GM19240 (cell line): Measurements from ENCODE around the gene CLDN14.
"Not testable (repeated sequence)": the region's sequence is repeated elsewhere in the genome, so short reads cannot be mapped to it uniquely, and the experiment has no call there.

Experiments
- DNase-seq: peaks from one replicate; pipeline ENCODE4 v3.0.0; 2011; ENCODE audit warnings: low spot score; ENCODE audit not compliant: insufficient read length

CLDN14 gene

DNA sequence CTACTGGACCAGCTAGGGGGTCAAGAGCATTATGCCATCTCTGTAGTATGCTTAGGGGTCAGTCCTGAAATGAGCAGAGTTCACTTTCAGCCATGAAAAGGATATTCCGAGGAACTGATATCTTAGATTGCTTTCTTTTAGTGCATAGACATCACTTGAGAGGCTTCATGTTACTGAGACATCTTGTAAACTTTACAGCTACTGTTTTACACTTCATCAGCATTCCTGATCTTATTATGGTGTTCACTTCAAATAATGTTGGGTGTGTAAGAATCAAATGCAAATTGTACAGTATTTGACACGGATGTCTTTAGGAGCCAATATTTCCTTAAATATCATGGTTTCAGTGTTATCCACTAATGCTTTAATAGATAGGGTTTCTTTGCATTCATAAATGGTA lies 22.4 kb upstream of the CLDN14 start:
- DNase-seq = no peak

DNA sequence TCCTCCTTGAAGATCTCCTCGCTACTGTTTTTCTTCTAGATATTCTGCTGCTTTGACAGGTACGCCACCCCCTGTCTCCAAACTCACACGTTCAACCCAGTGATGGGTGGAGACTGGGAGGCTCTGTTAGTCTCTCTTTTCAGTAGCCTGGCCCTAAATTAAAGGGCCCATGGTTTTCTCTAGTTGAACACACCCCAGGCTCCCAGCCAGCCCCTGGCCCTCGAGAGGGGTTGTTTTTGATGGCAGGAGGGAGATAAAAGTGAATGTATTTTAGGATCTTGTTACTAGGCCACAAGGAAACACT lies 21.6 kb upstream of the CLDN14 start:
- DNase-seq = no peak

DNA sequence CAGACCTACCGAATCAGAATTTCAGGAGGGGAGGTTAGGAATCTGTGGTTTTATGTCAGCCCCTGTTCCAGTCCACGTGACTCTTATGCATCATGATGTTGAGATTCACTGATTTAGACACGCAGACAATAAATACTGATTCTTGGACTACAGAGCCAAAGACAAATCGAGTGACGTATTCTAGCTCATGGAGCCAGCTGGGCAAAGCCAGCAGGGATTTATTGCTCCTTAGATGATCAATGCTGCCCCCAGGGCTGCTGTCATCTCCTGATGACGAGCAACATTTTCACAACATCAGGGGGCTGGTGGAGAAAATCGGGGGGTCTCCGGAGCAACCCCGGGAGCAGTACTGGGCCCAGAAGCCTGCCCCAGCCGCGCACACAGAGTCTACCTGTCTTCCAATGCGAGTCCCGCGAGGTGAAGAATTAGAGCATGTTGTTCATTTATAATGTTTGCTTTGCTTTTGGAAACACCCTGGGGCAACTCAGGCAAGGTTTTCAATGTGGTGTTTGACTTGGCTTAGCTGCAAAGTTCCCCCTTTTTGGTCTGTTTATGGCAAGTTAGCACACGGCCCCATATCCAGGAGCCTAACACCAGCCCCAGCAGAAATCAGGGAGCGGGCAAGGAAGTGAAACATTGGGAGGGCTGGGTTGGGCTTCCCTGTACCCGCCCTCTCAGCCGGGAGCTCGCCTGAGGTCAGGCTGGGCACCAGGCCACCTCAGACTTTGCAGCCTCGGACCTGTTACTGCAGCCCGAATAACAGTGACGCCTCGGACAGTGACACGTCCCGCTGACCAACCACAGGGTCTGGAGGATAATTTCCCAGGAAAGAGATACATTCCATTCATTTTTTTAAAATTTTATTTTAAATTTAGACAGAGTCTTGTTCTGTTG lies 19.9 kb upstream of the CLDN14 start:
- DNase-seq = no peak

DNA sequence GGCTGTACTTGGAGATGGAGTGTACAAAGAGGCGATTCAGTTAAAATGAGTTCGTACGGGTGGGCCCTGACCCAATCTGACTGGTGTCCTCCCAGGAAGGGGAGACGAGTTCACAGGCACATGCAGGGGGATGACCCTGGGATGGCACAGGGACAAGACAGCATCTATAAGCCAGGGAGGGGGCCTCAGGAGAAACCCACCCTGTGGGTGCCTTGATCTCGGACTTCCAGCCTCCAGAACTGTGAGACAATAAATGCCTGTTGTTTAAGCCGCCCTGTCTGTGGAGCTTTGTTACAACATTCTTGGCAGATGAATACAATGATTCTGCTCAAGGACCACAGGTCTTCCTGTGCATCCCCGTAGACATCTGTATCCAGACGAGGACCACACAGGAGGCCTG lies 14.6 kb upstream of the CLDN14 start:
- DNase-seq = no peak

DNA sequence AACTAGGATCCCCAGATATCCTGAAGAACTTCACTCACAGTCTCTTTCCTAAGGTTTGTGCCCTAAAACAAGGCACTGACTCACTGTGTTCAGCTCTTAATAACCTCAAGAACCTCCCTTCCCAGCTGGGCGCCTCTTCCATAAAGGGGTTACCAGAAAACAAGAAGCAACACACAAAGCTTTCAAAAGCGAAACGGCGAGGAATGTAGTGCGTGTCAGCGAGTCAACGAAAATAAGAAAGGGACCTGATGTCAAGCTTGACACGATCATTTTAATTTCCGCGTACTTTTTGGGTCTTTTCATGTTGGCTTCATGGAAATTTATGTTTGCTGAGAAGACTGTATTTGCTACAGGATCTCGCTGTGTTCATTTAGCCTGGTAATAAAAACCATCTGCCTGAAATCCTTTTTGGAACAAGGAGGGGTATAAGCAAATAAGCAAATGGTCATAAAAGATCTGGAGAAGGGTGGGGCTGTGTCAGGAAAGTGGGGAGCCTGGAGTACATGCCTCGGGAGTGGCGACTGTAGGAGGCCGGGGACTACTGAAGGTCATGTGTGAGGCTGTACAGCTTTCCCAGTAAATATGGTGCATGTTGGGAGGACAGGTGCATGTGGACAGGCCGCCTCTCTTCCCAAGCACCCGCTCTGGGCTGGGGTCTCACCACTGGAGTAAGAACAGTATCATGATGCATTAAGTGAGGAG lies 11.4 kb upstream of the CLDN14 start:
- no peak for DNase-seq

DNA sequence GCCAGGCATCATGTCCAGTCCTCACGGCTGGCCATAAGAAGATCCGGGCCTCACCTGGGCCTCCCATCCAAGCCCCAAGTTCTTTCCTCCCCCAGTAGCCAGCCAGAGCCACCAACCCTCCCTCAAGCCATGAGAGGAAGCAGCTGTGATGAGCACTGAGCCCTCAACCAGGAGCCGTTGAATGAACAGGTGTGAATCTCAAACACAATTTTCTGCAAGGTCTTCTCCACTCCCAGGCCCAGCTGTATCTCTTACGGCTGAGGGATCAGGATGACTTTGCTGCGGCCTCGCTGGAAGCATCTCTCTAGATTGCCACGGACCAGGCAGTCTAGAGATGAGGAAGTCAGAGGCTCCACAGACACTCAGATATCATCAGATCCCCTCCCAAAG lies 9.8 kb upstream of the CLDN14 start:
- no peak for DNase-seq

DNA sequence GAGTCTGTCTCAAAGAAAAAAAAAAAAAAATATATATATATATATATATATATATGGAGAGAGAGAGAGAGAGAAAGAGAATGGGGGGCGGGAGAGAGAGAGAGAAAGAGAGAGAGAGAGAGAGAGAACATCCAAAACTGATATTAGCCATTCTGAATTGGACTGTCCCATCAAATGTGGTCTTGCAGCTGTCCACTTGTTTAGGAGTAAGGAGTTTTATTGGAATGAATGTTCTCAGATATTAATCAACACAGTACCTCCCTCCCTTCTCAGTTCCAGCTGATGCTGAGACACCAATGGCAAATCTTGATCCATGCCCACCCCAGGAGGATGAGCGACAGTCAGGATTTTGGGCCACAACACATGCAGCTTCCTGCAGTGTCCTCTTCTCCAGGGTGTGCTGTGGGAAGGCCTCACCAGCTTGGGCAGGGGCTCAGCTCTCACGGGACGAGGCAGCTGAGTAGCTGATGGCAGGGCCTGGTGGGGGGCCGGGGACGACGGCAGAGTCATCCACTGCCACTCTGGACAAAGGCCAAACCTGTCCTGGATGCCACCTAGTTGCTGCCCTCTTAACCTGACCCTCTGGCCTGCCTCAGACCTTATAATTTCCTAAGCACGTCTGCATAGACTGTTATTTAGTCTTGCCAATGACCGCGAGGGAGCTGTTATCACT lies 9.3 kb upstream of the CLDN14 start:
- no peak for DNase-seq

DNA sequence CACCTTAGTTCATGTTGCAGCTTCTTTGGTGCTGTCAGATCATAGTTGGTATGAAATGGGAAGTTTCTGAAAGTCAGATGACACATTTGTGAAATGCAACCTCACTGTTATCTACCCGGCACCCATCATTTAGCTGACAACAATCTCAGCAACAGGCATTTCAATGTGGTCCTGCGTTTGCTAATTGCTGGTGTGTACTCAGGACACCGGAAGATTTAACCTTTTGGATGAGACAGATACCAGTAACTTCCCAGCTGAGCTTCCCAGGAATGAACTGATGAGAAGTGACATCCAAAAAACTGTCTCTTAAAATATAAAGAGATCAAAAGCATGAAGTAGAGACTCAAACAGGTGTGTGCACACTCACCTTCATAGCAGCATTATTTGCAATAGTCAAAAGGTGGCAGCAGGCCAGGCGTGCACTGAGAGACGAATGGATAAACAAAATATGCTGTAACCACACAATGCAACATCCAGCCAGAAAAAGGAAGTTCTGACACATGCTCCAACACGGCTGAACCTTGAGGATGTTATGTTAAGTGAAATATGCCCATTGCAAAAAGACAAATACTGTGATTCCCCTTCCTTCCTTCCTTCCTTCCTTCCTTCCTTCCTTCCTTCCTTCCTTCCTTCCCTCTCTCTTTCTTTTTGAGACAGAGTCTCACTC lies 7.9 kb upstream of the CLDN14 start:
- DNase-seq = no peak

DNA sequence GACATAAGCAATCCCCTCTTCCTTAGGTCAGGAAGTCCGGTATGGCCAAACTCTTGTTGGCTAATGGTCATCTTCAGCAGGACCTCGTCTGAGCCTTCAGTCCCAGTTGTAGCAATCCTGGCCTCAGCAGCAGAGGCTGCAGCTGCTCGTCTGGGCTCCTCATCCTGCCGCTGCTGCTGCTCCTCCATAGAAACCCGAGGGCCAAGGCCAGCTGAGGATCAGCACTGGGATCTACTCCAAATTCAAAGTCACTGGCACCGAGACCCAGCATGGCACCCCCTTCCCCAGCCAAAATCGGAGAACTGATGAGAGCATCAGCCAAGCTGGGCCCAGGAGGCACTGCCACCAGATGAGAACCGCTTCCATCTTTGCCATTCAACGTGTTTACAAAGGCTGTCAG lies 6.3 kb upstream of the CLDN14 start:
- no peak for DNase-seq

DNA sequence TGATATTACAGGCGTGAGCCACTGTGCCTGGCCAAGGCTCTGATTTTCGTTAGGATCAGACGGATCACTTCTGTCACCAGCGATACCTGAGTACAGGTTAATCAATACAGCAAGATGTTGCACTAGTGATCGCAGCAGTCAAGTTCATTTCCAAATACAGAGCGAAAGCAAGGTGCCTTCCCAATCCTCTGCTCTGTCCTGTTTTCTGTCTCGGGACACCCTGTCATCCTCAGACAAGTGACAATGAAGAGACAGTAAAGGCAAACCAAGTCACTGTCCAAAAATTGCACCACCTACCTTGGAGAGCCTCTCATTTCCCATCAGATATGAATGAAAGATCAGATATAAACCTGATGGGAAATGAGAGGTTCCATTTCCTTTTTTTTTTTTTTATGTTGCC lies 5.6 kb upstream of the CLDN14 start:
- no peak for DNase-seq

DNA sequence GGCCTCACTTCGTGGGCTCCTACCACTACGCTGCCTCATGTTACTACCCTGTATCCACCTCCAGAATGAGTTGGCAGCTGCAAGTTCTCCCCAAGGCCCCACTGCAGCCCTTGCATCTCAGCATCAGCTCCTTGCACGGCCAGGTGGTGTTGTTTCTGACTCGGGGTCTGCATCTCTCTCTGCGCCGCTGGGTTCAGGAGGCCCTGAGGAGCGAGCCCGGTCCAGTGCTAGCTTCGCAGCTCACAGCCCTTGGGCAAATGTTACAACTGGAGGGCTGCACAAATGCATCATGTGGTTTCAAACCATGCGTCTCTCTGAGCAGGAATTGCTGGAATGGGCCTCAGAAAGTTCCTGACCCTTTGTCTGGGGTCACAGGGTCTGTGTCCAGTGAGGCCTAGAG lies 3.2 kb upstream of the CLDN14 start:
- DNase-seq = no peak

DNA sequence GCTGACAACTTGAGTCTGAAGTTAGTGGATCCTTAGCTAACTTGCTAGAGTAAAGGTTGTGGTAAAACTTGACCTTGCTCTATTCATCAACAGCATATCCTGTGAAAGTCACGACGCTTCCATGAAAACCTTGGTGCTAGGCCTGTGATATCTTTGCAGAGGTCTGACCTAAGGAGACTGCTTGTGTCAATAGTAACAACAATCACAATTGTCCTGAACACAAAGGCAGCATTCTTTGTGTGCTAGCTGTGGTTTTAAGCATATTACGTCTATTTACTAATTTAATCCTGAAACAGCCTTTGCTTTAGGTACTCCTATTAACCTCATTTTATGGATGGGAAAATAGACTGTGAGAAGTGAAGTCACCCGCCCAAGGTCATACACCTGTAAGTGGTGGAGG lies 2.8 kb upstream of the CLDN14 start:
- no peak for DNase-seq

DNA sequence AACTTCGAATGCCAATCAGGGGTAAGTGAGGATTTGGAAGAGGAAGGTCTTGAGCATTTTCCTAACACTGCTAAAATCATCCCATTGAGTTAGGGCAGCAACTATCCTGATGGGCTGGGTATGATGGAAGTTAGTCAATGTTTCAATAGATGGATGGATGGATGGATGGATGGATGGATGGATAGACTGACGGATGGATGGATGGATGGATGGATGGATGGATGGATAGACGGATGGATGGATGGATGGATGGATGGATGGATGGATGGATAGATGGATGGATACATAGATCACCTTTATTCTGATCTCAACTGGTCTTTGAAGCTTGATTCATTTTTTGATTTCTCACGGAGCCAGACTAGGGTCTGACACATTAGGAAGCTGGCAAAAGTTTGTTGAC lies 2.3 kb upstream of the CLDN14 start:
- no peak for DNase-seq

DNA sequence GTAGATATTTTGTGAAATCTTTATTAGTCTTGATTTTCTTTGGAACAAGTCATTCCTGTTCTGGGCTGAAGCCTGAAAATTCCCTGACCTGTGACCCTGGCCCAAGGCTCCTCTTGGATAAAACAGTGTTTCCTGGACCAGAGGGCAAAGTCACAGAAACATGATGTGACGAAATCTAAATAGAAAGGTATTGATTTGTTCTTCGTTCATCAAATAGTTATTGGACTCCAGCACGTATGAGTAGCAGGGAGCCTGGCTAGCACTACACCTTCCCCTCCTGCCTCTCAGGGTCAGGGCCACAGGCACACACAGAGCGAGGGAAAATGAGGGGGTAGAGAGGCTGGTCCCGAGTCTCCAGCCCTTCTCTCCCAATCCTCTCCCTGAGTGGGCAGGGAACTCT lies 1.7 kb upstream of the CLDN14 start:
- no peak for DNase-seq

DNA sequence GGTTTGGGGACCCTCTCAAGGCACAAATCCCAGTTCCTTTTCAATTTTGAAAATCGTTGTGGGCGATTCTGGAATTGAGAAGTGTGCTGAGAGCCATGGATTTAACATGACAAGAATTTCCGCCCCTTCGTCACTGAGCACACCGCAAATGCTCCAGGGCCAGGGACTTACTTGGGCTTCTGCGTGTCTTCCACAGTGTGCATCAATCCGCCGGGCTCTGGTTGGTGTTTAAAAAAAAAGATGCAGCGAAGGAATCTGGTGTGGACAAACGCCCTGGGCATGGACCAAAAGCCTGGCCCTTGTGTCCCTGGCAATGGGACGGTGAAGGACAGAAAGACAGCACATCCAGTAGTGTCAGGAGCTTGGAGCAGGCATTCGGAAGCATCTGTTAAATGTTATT lies 696 bp upstream of the CLDN14 start:
- no peak for DNase-seq

DNA sequence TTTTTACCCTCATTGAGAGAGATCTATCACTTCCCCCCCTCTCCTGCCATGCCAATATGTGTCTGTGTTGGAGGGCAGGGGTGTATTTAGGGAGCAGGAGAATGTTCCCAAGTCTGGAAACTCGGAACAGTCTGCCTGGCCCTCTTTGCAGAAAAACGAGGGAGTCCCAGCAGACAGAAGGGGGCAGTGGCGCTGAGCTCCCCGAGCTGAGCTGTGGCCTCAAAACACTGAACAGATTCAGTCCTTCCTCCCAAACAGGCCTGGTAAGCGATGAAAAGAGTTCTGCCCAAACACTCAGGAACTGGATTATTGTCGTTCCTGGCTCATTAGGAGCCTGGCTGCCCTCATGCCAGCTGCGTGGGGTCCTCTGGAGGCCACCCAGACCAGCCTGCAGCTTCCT lies 981 bp downstream of the CLDN14 start:
- no peak for DNase-seq

DNA sequence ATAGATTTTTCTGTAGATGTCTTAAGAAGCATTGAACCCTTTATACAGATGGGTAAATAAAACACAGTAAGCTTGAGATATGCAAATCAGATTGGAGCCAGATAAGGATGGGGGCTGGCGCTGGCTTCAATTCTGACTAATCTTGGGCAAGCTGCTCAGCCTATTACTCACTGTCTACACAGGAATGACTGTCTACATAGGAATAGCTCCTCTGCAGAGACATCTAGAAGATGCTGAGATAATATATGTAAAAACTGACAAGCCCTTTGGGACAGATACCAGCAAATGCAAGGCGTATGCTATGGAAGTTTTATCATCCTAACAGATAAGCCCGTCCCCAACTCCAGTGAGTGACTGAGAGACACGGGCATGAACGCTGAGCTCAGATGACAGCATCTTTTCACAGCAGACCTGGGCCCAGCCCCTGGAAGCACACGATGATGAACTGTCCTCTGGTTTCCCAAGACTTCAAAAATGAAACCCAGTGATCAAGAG lies 1.7 kb downstream of the CLDN14 start:
- DNase-seq = no peak

DNA sequence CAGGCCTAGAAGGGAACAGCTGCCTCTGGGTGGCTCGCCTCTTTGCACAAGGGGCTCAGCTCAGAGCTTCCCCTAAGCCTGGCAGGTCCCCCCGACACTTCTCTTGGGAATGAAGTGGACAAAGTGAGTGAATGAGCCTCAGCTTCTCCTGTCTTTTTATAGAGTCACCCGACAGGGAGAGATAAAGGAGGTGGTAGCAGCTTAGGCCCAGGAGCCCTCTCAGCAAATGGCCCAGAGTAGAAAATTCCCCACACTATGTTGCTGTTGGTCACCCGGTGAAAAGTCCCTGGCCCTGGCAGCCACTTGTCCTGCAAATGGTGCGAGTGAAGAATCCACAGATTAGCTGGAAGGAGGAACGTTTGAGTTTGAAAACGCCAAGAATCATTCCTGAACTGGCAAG lies 2.4 kb downstream of the CLDN14 start:
- no peak for DNase-seq

DNA sequence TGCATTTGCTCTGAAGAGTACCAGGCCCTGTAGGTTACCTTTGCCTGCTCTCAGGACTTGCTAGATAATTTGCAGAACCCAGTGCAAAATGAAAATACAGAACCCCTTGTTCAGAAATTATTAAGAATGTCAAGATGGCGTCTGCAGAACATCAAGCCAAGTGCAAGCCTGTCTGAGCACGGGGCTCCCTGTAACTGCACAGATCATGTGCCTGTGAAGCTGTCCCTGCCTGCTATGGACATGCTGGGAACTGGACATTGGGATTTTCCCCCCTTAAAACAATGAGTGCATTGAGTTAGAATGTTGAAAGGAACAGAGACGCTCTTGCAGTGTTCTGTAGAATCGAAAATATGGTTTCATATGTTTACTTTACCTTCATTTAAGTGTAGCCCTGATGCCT lies 2.9 kb downstream of the CLDN14 start:
- DNase-seq = no peak

DNA sequence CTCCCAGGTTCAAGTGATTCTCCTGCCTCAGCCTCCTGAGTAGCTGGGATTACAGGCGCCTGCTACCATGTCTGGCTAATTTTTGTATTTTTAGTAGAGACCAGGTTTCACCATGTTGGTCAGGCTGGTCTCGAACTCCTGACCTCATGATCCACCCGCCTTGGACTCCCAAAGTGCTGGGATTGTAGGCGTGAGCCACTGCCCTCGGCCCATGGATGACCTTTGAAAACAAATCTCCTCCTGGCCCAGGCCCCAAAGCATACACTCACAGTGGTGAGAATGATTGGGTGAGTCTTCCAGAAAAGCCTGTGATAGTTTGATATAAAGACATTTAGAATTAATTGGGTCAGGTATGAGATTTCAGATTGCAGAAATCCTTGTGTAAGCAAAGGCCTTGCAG lies 3.4 kb downstream of the CLDN14 start:
- DNase-seq = not testable (repeated sequence)

DNA sequence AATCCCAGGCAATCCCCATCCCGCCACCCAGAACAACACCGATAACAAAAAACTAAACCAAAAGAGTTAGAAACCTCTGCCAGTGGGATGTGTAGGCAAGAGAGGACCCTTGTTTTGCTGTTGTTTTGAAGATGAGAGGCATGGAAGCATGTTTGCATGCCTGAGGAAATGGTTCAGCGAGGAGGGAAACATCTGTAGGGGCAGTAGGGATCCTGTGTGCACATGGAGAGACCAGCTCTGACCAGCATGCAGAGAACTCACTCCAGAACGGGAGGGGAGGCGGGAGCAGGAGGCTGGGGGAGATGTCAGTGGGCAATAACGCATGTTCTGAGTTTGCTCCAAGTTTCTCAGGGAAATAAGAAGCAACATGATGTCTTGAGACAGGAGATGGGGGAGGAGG lies 5.3 kb downstream of the CLDN14 start:
- DNase-seq = no peak

DNA sequence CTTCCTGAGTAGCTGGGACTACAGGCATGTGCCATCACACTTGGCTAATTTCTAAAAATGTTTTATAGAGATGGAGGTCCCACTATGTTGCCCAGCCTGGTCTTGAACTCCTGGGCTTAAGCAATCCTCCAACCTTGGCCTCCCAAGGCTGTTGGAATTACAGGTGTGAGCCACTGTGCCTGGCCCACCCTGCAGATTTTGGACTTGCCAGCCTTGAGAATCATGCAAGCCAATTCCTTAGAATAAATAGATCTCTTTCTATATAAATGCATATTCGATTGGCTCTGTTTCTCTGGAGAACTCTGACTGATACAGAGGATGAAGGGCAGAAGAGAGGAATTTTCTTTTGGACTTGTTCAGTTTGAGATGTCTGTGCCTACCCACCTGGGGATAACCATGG lies 6.7 kb downstream of the CLDN14 start:
- DNase-seq = no peak
